ENCODE measurements around the gene KRTDAP.

Gene KRTDAP

DNA sequence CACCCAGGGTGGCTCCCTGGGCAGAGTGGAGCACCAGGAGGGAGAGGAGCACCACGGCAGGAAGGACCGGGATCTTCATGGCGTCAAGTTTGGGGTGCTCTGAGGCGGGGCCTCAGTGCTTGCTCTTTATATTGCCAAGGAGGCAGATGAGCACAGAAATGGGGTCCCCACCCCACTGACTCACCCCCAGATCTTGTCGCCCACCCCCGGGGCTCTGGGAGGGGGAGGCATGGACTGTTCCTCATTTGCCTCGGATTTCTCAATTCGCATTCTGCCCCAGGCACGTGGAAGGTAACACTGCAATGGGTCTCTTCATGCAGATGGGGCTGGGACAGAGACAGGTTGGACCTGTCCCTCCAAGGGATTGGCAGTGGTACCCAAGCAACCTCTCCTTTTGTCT is at the start of gene KRTDAP:
Gene KRTDAP, minus strand, starts transcription at position 101 of the 400 bp plus-strand sequence. Its CDS starts 22 bp downstream, at position 79.
- no peak for TF ChIP-seq CTCF (IDR thresholded peaks at IDR 0.05; ENCODE audit: control insufficient read depth, extremely low read depth, insufficient read depth)
- H3K4me3 ChIP-seq (ENCODE audit: low read depth, low read length) = no peak within 1 kb of the TSS
- DNase-seq (ENCODE audit: low read depth) = no peak

- DNase-seq (ENCODE audit: low read depth) = no peak
- H3K4me3 ChIP-seq (ENCODE audit: low read depth, low read length) = no peak overlapping the region
- no peak for TF ChIP-seq CTCF (IDR thresholded peaks at IDR 0.05; ENCODE audit: control insufficient read depth, extremely low read depth, insufficient read depth)
These were observed 49.6 kb upstream of the KRTDAP start for GRCh38 chr19:35539850-35540249.

DNA sequence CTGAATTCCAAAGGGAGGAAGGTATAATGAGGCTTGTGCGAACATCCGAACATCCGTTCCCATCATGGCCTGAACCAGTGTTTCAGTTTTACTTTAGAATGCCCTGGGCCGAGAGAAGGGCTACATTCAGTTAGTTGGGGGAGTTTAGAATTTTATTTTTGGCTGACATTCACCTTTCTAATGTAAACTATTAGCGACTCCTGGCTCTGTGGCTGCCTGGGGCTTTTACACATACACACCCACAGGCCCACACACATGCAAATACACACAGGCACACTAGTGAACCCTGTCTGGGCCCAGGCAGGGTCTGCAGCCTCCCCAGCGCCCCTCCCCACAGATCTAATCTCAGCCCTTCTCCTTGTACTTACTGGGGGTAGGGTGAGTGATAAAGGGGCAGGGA is 49.0 kb upstream of the KRTDAP start:
- DNase-seq (ENCODE audit: low read depth) = no peak
- no peak overlapping the region for H3K4me3 ChIP-seq (ENCODE audit: low read depth, low read length)
- no peak for TF ChIP-seq CTCF (IDR thresholded peaks at IDR 0.05; ENCODE audit: control insufficient read depth, extremely low read depth, insufficient read depth)

- no peak overlapping the region for H3K4me3 ChIP-seq (ENCODE audit: low read depth, low read length)
- TF ChIP-seq CTCF (IDR thresholded peaks at IDR 0.05; ENCODE audit: control insufficient read depth, extremely low read depth, insufficient read depth) = no peak
- no peak for DNase-seq (ENCODE audit: low read depth)
These were observed 44.7 kb upstream of the KRTDAP start for GRCh38 chr19:35534803-35535480.

GRCh38 chr19:35533822-35534392 is 43.6 kb upstream of the KRTDAP start:
- DNase-seq (ENCODE audit: low read depth) = peak; percentile 77
- TF ChIP-seq CTCF (IDR thresholded peaks at IDR 0.05; ENCODE audit: control insufficient read depth, extremely low read depth, insufficient read depth) = no peak
- no peak overlapping the region for H3K4me3 ChIP-seq (ENCODE audit: low read depth, low read length)

GRCh38 chr19:35533201-35533821 is 43.0 kb upstream of the KRTDAP start, which contains the start of gene GAPDHS:
Gene GAPDHS (plus strand): TSS chr19:35533456. CDS start chr19:35533528, 72 bp downstream.
- DNase-seq (ENCODE audit: low read depth) = no peak
- TF ChIP-seq CTCF (IDR thresholded peaks at IDR 0.05; ENCODE audit: control insufficient read depth, extremely low read depth, insufficient read depth) = no peak

More at GRCh38 chr19:35533201-35533821, 43.0 kb upstream of the KRTDAP start, which contains the start of gene GAPDHS:
- H3K4me3 ChIP-seq (ENCODE audit: low read depth, low read length) = no peak within 1 kb of the TSS

All from LNCaP clone FGC (cell line).